Body of pancreas (tissue), 4 donors: ENCODE data around the gene PCCA. TPM values are rescaled to one million over a fixed set of nuclear protein-coding genes. Genes with fewer than 3 reads are reported as not detected.

ENCODE experiments used
- ATAC-seq: fragments of 150-250 bp; one replicate; pipeline ENCODE4 v1.9.1; 2016
- DNase-seq, 4 donors: peaks; one replicate each; pipeline ENCODE4 v3.0.0-alpha.2; 2019
- H3K27ac ChIP-seq, 4 donors: fragments of 200-600 bp; sonication (generic); 1 replicate in 3 of 4; 2 replicates in 1 of 4; pipeline versions ENCODE4 v1.5.1 to v1.6.1; 2016 to 2019; ENCODE audit warnings: mild to moderate bottlenecking in 1 of 4, mixed read lengths in 1 of 4, moderate library complexity in 1 of 4
- H3K27me3 ChIP-seq, 2 donors: fragments of 200-600 bp; sonication (generic); one replicate each; pipeline ENCODE4 v1.6.0; 2016; ENCODE audit warnings: mild to moderate bottlenecking in 1 of 2
- H3K36me3 ChIP-seq, 2 donors: fragments of 200-600 bp; sonication (generic); replicated peaks in 1 of 2; 2 replicates each; pipeline ENCODE4 v1.5.1; 2016; ENCODE audit warnings: low read depth in 2 of 2; ENCODE audit not compliant: insufficient read depth in 1 of 2
- H3K4me1 ChIP-seq: fragments of 200-600 bp; sonication (generic); one replicate; pipeline ENCODE4 v1.6.0; 2016
- H3K4me3 ChIP-seq, 2 donors: fragments of 200-600 bp; sonication (generic); 1 replicate in 1 of 2; 2 replicates in 1 of 2; pipeline ENCODE4 v1.5.1; 2016 to 2019
- H3K9me3 ChIP-seq, 3 donors: fragments of 200-600 bp; sonication (generic); 1 replicate in 2 of 3; 2 replicates in 1 of 3; pipeline ENCODE4 v1.5.1; 2016
- POLR2A ChIP-seq, 3 donors: fragments of 450-650 bp; IDR thresholded peaks; one replicate each; pipeline ENCODE4 v1.6.1; 2016; ENCODE audit warnings: antibody characterized with exemption in 3 of 3, mild to moderate bottlenecking in 2 of 3
- WGBS, 2 donors: methylation state at CpG; one replicate each; pipeline ENCODE4 v1.1.5; 2017; 5-methylcytosine and 5-hydroxymethylcytosine counted together
- intact Hi-C: fragments of 100-400 bp; cut with DNase I; formaldehyde crosslinking; loops from one replicate; pipeline ENCODE4 v1.15.1; 2023
- total RNA-seq, 2 donors: library from RNA; depleted of rRNA; stranded (reverse); fragments of >200 nt; gene quantifications; one replicate each; pipeline ENCODE4 v1.1.0, GENCODE V29; 2016
- TF ChIP-seq, protein P1 (sequence below), 7 experiments: fragments of 450-650 bp in 4 of 7; fragments of 200-600 bp in 3 of 7; sonication (generic) in 3 of 7; IDR thresholded peaks; one replicate each; pipeline ENCODE4 v1.5.1; 2016 to 2019; ENCODE audit warnings: antibody characterized with exemption in 7 of 7

The PCCA gene, protein sequence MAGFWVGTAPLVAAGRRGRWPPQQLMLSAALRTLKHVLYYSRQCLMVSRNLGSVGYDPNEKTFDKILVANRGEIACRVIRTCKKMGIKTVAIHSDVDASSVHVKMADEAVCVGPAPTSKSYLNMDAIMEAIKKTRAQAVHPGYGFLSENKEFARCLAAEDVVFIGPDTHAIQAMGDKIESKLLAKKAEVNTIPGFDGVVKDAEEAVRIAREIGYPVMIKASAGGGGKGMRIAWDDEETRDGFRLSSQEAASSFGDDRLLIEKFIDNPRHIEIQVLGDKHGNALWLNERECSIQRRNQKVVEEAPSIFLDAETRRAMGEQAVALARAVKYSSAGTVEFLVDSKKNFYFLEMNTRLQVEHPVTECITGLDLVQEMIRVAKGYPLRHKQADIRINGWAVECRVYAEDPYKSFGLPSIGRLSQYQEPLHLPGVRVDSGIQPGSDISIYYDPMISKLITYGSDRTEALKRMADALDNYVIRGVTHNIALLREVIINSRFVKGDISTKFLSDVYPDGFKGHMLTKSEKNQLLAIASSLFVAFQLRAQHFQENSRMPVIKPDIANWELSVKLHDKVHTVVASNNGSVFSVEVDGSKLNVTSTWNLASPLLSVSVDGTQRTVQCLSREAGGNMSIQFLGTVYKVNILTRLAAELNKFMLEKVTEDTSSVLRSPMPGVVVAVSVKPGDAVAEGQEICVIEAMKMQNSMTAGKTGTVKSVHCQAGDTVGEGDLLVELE
- total RNA-seq, result 10 to 100 TPM; 45.2 to 46.2 TPM

GRCh38 chr13:100088644-100089464 is at the start of gene PCCA:
PCCA (plus strand) TSS chr13:100089093; CDS start chr13:100089121, 28 bp downstream.
- DNase-seq (peak; percentile 94 to 97 (median 96)), ATAC-seq (peak; percentile 98)
- TF ChIP-seq POLR2A (IDR thresholded peaks at IDR 0.05), result peak; percentile 62 to 79 (median 75)
- TF ChIP-seq, protein P1, sequence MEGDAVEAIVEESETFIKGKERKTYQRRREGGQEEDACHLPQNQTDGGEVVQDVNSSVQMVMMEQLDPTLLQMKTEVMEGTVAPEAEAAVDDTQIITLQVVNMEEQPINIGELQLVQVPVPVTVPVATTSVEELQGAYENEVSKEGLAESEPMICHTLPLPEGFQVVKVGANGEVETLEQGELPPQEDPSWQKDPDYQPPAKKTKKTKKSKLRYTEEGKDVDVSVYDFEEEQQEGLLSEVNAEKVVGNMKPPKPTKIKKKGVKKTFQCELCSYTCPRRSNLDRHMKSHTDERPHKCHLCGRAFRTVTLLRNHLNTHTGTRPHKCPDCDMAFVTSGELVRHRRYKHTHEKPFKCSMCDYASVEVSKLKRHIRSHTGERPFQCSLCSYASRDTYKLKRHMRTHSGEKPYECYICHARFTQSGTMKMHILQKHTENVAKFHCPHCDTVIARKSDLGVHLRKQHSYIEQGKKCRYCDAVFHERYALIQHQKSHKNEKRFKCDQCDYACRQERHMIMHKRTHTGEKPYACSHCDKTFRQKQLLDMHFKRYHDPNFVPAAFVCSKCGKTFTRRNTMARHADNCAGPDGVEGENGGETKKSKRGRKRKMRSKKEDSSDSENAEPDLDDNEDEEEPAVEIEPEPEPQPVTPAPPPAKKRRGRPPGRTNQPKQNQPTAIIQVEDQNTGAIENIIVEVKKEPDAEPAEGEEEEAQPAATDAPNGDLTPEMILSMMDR (IDR thresholded peaks at IDR 0.05), result no peak
- Histone ChIP-seq H3K27ac (peak within 1 kb of the TSS; percentile 70 to 87 (median 83)), H3K9me3 (no peaks in the 10 kb centered on the region), H3K36me3 (no peaks in the 10 kb centered on the region), H3K4me1 (peaks cover 29% of the 10 kb centered on the region), H3K4me3 (peak within 1 kb of the TSS; percentile 59 to 99), H3K27me3 (no peaks in the 10 kb centered on the region)
- intact Hi-C loops, result no loop called here
- WGBS, 2 donors, result 0 to 1% methylated on average over 2 to 58 of the region's 77 CpGs

- Histone ChIP-seq H3K27me3 (no peaks in the 10 kb centered on the region), H3K36me3 (no peaks in the 10 kb centered on the region), H3K9me3 (no peaks in the 10 kb centered on the region), H3K4me1 (peaks cover 4% of the 10 kb centered on the region), H3K27ac (no peak overlapping the region), H3K4me3 (no peak overlapping the region)
- 31 to 48% methylated on average over 4 of the region's 4 CpGs for WGBS, 2 donors
- DNase-seq (no peak), ATAC-seq (no peak)
- no peak for TF ChIP-seq POLR2A (IDR thresholded peaks at IDR 0.05)
- TF ChIP-seq, protein P1 (IDR thresholded peaks at IDR 0.05), result no peak
- intact Hi-C loops, result no loop called here
Measured at GRCh38 chr13:100039740-100040139, 49.2 kb upstream of the PCCA start.

- ATAC-seq (no peak), DNase-seq (no peak)
- intact Hi-C loops, result no loop called here
- no peak overlapping the region for H3K27ac ChIP-seq
- H3K36me3 ChIP-seq, result no peaks in the 10 kb centered on the region
- no peaks in the 10 kb centered on the region for H3K9me3 ChIP-seq
- H3K4me1 ChIP-seq, result peaks cover 4% of the 10 kb centered on the region
- WGBS, 2 donors, result 21 to 22% methylated on average over 3 of the region's 3 CpGs
- no peaks in the 10 kb centered on the region for H3K27me3 ChIP-seq
- H3K4me3 ChIP-seq, result no peak overlapping the region
- TF ChIP-seq POLR2A (IDR thresholded peaks at IDR 0.05), result no peak
- TF ChIP-seq, protein P1 (IDR thresholded peaks at IDR 0.05), result no peak
Measured at GRCh38 chr13:100040196-100040595, 48.7 kb upstream of the PCCA start.

DNA sequence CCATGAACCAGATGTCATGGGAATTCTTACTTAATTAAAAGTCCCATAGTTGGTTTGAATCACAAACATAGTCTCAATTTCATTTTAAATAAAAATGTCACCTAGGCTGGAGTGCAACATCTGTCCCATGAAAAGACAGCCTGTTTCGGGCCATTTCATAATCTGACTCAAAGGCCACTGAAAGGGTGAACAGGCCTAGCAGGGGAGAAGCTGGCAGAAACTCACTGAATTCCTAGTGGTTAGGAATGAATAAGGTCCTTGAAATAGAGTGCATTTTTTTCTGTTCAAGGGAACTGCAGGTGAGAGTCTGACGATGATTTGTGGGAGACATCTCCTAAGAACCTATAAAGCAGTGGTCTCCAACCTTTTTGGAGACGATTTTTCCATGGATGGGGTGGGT is 44.0 kb upstream of the PCCA start:
- no peak for ATAC-seq
- DNase-seq, result no peak
- Histone ChIP-seq H3K4me3 (no peak overlapping the region), H3K27ac (no peak overlapping the region), H3K9me3 (no peaks in the 10 kb centered on the region), H3K4me1 (peaks cover 2% of the 10 kb centered on the region), H3K36me3 (no peaks in the 10 kb centered on the region), H3K27me3 (no peaks in the 10 kb centered on the region)
- intact Hi-C loops, result no loop called here
- WGBS, 2 donors, result 58 to 71% methylated on average over 3 of the region's 3 CpGs
- TF ChIP-seq POLR2A (IDR thresholded peaks at IDR 0.05), result no peak
- TF ChIP-seq, protein P1 (IDR thresholded peaks at IDR 0.05), result no peak
